HG03442 (cell line): ENCODE data around the gene TEDC1.

Source experiments
- ATAC-seq: cut with Tn5 transposase; IDR thresholded peaks from one replicate; pipeline ENCODE4 v1.9.1; 2021; ENCODE audit warnings: mild to moderate bottlenecking, moderate library complexity; ENCODE audit not compliant: unreplicated experiment

Gene TEDC1

DNA sequence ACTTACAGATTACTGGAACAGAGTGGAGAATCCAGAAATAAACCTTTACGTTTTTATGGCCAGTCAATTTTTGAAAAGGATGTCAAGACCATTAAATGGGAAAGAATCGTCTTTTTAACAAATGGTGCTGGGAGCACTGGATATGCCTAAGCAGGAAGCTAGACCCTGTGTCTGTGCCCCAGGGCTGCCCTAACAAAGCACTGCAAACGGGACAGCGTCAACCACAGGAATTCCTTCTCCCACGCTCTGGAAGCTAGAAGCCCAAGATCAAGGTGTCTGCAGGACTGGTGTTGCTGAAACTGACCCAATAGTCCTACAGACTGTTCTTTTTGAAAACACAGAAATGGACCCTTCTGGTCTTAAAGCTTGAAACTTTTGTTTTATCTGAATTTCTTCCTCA lies 26.1 kb downstream of the TEDC1 start:
- ATAC-seq = no peak

DNA sequence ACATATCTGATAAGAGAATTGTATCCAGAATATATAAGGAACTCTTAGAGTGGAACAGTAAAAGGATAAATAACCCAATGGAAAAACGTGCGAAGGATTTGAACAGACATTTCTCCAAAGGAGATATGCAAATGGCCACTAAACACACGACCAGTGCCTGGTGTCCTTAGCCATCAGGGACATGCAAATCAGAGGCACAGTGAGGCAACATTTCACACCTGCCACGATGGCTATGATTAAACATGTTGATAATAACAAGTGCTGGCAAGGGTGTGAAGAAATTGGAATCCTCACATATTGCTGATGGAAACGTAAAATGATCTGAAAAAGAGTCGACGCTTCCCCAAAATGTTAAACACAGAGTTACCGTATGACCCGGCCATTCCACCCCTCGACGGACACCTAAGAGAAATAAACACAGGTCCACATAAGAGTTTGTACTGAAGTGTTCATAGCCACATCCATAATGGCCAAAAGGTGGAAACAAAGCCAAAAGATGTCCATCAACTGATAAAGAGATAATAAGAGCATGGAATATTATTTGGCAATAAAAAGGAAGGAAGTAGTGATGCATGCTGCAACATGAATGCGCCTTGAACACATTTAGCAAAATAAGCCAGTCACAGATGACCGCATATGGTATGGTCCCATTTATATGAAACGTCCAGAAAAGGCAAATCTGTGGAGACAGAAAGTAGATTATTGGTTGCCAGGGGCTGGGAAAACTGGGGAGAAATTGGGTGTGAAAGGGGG lies 29.1 kb downstream of the TEDC1 start:
- no peak for ATAC-seq

DNA sequence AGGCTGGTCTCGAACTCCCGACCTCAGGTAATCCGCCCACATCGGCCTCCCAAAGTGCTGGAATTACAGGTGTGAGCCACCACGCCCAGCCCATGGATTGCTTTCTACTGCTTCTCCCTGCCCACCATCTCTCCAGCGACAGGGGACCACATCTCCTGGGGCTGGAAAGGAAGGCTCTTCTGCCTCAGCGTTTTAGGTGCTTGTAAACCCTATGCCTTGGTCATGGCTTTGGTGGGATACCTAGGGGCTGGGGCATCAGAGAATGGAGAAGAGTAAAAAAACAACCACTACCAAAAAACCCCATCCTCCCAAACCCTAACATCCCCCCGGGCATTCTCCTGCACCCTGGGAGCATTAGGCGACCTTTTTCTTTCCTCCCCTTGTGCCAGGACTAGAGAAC lies 34.3 kb downstream of the TEDC1 start:
- no peak for ATAC-seq

DNA sequence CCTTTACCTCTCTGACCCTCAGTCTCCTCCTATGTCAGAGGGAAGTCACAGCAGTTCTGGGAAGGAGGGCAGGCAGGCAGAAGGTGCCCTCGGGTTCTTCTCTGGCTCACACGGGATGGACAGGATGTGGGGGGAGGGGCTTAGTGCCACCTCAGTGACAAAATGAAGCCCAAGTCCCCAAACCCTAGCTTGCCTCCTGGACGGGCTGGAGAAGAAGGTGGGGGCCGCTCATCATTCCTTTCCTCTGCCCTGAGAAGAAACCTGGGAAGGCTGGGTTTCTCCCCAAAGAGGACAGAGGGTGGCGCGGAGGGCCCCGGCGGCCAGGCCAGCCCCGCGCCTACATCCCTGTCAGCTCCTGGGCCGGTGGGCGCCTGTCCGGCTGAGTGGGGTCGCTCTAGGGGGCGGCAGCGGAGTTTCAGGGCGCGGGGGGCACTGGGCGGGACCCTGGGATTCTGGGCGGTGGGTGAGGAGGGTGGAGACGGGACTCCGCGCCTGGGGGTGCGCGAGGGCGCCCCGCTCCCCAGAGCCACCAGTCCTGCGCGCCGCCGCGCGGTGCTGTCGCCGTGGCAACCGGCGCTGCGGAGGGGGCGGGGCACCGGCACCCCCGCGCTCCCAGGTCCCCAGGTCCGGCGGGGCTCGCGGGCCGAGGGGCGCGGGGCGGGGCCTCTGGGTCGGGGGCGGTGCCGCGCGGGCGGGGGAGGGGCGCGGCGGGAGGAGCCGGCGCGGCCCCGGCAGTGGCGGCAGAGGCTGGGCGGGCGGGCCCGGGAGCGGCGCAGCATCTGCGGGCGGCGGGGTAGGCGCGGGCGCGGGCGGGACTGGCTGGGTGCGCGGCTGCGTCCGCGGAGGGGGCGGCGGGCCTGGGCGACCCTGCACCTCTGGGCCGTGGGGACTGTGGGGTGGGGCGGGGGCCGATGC lies 35.1 kb downstream of the TEDC1 start, which contains the start of gene TMEM121:
TMEM121 (plus strand) TSS at position 723 of the 915 bp plus-strand sequence. CDS start 2,252 bp downstream, outside the sequence.
- no peak for ATAC-seq

DNA sequence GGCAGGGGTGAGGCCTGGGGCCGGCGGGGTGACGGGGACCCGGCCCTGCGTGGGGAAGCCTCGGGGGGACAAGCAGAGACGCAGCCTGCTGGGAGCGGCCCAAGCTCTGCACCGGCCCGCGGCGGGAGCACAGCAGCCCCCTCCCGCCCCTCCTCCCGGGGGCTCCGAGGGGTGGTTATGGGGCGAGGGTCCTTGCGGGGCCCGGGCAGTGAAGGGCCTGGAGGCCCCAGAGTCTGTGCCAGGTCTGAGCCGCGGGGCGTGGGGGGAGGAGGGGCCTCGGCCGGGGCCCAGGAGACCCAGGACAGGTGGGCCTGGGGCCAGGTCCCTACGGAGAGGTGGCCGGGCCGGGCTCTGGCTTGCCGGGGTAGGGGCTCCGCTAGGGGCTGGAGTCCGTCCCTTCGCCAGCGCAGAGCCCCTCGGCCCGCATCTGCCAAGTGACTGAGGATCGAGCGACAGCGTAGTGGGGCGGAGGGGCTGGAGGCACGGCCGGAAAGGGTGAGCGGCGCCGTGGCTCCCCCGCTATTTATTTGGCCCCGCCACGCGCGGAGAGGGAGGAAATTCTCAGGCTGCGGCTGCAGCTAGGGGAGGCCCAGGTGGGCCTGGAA lies 35.8 kb downstream of the TEDC1 start:
- ATAC-seq = no peak

DNA sequence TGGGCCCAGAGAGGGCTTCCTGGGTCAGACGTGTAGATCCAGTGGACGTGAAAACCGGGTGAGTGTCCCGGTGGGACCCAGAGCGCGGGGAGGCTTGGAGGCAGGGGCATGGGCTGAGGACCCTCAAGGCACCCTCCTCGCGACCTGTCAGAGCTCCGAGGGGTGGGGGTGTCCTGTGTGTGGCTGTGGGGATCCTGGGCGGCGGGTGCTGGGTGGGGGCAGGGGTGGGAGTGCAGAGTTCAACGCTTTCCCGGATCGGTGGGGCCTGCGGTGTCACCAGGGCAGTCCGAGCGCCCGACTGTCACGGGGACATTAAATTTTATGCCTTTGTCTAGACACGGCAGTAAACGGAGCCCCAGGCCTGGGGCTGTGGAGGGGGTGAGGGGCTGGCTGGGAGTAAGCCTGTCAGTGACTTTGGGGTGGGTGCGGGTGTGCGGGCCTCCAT lies 36.4 kb downstream of the TEDC1 start:
- no peak for ATAC-seq

DNA sequence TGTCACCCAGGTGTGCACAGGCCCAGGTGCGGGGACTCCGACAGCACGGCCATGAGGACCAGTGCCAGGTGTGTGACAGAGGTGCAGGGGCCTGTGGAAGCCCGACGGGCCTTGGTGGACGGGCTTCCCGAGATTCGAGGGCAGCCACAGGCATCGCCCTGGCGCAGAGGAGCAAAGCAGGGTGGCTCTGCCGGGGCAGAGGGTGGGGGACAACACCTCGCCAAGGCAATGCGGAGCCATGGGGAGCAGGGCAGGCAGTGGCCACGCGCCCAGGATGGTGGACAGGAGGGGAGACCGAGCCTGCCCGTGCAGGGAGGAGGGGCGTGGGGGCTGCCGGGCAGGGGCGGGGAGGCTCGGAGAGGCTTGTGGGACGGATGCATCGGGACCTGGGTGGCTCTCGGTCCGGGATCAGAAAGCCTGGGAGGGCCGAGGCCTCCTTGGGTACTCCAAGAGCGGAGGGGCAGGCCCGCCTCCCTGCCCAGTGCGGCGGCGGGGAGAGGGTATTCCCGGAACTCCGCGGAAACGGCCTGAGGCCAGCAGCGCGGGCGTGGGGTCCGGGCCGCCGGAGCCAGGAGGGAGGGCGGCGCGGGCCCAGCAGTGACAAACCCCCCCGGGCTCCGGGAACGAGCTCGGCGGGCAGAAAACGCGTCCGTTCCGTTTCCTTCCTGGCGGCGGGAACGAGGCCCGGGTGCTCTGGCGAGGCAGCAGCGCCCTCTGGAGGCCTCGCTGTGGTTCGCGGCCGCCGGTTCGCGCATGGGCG lies 37.0 kb downstream of the TEDC1 start:
- no peak for ATAC-seq

DNA sequence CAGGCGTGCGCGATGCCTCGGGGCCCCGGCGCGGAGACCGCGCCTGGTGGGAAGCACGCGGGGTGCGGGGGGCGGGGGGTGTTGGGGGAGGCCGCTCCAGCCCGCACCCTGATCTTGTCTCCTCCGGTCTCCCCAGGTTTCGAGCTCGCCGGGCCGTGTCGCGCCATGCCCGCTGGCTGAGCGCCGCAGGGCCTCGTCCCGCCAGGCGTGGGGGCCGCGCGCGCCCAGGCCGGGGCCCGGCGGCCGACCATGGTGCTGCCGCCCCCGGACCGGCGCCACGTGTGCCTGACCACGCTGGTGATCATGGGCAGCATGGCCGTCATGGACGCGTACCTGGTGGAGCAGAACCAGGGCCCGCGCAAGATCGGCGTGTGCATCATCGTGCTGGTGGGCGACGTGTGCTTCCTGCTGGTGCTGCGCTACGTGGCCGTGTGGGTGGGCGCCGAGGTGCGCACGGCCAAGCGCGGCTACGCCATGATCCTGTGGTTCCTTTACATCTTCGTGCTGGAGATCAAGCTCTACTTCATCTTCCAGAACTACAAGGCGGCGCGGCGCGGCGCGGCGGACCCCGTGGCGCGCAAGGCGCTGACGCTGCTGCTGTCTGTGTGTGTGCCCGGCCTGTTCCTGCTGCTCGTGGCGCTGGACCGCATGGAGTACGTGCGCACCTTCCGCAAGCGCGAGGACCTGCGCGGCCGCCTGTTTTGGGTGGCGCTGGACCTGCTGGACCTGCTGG lies 37.7 kb downstream of the TEDC1 start:
- no peak for ATAC-seq

DNA sequence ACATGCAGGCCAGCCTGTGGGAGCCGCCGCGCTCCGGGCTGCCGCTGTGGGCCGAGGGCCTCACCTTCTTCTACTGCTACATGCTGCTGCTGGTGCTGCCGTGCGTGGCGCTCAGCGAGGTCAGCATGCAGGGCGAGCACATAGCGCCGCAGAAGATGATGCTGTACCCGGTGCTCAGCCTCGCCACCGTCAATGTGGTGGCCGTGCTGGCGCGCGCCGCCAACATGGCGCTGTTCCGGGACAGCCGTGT lies 38.2 kb downstream of the TEDC1 start:
- no peak for ATAC-seq

DNA sequence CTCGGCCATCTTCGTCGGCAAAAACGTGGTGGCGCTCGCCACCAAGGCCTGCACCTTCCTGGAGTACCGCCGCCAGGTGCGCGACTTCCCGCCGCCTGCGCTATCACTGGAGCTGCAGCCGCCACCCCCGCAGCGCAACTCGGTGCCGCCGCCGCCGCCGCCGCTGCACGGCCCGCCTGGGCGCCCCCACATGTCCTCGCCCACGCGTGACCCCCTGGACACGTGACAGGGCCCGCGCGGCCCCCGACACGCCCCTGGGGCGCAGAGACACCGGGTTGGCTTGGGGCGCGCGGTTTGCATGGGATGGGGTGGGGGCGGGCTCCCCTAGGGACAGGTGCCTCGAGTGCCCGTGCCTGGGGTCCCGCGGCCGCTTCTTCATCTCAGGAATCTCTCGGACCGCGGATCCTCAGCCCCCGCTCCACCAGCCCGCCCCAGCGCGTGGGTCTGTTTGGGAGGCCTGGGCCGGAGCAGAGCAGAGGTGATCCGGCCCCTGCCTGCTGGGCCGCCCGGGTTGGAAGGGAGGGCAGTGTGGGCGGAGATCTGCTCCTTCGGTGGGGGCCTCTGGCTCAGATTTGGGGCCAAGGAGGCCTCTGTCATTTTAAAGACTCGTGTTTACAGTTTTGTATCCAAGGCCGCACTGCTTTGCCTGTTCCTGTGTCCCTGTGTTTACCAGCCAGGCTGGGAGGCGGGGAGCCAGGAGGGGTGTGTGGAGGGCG lies 38.7 kb downstream of the TEDC1 start:
- no peak for ATAC-seq

DNA sequence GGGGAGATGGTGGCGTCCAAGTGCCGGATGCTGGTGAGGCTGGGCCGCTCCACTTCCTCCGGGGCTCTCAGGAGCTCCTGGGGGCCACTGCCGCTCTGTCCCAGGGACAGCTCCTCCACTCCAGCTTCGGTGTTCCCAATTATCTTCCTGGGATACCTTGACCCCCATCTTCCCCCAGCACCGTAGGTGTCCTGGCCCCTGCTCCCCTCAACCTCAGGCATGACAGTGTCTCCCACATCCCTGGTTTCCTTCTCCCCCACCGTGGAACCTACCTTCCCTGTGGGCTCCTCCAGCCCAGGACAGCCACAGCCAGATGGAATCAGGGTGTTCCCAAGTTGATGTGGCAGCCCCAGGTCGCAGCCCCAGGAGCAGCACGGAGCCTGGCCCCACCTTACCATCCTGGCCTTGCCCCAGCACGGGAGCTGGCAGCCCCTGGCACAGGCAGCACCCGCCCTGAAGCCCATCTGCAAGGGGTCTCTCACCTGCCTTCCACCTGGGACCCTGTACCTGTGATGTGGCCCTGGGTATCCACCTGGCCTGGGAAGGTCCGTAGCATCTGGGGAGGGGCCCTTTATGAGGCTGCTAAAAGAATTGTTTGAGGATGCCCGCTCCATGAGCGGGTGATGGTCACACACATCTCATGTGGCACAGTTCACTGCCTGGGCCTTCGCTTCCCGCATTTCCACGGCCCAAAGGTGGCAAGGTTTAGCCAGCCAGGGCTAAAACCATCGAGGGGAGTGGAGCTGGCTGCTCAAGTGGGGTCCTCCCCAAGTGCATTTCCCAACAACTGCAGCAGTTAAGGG lies 39.4 kb downstream of the TEDC1 start:
- ATAC-seq = no peak

DNA sequence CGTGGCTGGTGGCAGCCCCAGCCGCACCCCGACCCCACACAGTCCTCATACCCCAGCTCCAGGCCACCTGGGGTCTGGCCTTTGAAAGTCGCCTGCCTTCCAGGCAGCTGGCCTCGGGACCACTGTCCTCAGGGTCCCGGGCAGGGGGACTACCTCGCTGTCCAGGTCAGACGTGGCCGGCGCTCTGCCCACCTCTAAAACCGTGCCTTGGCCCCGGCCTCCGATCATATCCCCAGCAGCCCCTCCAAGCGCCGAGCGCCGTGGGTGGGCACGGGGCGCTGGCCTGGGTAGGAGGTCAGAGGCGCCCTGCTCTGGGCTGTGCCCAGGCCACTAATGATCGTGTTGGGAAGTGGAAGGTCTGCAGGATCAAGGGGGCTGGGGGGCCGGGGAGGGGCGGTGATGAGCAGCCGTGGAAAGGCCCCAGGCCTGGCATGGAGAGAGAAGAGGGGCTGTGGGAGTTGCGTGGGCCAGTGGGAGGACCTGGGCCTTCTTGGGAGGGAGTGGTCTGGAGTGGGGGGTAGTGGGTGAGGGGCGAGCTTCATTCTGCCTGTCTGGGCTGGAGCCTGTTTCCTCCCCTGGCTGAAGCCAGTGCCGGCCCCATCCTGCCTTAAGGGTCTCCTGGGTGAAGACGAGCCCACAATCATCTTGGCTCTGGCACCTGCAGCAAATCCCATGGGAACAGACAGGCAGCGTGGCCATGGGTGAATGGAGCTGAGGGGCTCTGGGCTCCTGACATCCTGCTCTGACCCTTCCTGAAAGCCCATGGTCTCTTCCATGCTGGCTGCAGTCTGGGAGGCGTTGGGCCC lies 40.2 kb downstream of the TEDC1 start:
- no peak for ATAC-seq

DNA sequence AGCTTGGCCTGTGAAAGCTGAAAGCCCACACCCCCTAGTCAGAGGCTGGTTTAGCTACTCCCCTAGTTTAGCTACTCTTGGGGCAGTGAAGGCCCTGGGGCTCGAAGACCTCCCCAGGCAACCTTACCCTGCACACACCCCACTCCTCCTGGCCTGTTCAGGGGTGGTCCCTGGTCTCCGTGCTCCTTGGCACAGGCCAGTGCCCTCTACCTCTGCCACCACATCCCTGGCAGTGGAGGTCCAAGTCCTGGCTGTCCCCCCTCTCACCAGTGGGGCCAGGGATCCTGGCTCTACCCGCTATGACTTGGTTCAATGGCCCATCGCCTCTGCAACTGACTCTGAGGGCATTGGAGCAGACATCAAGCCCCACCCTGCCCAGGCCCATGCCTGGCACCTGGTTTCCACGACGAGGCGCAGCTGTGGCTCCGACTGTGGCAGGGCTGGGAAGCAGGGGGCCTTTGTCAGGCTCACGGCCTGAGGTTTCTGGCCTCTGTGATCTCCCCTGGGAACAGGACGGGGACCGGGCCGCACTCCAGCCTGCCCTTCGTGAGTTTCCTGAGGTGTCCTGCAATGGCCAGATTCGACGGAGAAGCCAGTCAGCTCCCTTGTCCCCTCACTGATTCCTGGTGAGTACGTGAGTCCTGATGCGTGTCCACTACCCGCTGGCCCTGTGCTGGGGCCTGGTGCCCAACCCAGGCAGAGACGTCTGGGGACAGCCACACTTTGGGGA lies 41.0 kb downstream of the TEDC1 start:
- no peak for ATAC-seq

DNA sequence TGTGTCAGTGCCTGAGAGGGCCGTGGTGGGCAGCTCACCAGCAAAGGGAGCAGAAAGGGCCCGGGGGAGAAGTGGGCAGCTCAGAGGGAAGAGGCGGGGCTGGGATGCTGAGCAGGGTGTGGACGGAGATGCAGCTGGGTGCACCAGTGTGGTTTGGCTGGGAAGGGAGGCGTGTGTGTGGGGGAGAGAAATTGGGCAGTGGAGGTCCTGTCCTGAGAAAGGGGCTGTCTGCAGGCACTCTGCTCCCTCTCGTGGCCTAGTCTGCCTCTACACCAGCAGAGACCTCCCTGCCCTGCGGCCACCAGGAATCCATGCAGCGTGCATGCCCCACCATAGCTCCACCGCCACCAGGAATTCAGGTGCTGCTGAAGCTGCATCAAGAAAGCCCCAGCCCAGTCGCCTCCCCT lies 41.7 kb downstream of the TEDC1 start:
- ATAC-seq = no peak

DNA sequence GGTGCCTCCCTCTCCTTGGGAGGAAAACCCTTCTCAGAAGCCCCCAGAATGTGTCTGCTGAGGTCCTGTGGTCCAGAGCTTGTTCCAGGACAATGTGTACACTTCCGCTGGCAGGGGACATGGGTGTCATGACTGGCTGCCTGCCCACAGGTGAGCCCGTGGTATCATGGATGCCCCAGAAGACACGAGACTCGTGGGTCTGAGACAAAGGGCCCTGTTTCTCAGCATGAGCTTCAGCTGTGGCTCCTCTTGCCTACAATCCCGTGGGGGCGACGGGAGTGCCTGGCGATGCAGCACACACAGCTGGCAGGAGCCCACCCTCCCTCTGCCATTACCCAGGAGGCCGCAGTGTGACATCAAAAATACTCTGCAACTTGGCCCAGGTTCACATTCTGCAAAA lies 42.3 kb downstream of the TEDC1 start:
- ATAC-seq = no peak

DNA sequence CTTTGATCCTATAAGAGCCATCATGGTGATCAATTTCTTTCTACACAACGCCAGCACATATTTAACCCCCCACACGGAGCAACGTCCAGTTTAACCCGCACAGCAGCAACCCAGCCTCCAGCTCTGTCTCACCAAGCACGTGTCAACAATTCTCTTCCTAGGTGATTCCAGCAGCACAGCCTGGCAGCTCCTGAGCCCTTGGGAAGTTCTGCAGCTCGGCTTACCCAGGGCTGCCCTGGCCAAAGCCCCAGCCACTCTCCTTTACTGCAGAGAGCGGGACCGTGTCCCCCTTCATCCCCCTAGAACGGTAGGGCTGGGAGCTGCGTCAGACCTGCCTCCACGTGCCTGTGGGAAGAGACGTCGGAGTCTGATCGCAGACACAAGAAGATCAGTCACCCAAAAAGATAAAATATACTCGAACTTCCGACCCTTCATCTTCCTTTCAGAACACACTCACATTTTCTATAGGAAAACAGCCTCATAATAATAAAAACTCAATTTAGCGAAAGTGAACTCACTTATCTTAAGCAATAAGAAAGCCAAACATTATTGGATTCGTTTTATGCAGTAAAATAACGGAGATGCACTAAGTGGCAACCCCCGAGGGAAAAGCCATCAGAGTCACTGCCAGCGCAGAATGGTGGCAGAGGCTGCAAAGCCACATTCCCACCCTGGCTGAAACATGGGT lies 42.9 kb downstream of the TEDC1 start:
- no peak for ATAC-seq

DNA sequence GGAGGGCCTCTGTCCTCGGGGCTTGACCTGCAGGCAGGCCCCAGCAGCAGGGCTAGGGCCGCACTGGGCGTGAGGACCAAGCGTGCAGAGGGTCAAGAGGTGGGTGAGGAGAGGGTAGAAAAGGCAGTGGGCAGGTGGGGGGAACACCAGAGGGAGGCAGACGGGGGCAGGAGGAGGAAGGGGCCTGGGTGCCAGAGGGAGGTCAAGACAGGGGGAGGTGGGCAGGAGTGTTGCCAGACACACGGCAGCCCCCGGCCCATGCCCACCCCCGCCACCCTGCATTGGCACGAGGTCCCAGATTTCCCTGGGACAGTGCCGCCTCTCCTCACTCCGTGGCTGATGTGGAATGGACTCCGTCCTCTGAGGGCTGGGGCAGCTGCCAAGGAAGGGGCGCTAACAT lies 43.5 kb downstream of the TEDC1 start:
- no peak for ATAC-seq
